ACHN (cell line): ENCODE measurements around the gene HIF1AN.
A peak's percentile ranks its signal among the peaks of the same experiment; 100 is the strongest.

Experiments
- DNase-seq: peaks from one replicate; pipeline ENCODE4 v3.0.0-alpha.2; 2015
- in situ Hi-C: cut with HindIII; loops from 2 replicates; pipeline ENCODE4 v1.10.0; 2017; ENCODE audit warnings: low sequenced_read_pairs, low pct_ligation_motif_present, low pct_unique_long_range_greater_than_20kb

HIF1AN gene

DNA sequence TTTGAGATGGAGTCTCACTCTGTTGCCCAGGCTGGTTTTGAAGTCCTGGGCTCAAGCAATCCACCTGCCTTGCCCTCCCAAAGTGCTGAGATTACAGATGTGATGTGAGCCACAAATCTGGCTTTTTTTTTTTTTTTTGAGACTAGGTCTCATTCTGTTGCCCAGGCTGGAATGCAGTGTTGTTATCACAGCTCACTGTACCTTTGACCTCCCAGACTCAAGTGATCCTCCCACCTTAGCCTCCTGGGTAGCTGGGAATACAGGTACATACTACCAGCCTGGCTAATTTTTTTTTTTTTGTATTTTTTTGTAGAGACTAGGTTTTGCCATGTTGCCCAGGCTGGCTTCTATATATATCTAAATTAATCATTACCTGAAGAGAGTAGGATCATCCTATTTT, 62.4 kb downstream of the HIF1AN start:
- DNase-seq = no peak
- in situ Hi-C loops = no loop called here

DNA sequence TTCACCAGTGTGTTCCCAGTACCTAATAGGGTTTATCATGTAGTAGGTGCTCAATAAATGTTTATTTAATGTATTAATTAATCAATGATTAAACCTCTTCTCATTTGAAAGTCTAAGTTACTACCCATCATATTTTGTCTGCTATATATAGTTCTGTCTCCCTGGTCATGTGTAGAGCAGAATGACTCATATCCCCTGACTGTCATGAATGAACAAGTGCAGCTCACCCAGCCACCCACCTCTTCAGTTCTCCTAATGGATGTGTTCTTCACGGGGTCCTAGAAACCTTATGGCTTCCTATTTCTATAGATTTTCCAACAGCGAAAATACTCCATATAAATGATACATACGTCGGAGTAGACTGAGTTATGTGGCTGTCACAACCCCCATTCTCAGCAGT, 64.5 kb downstream of the HIF1AN start:
- DNase-seq = peak; percentile 14
- in situ Hi-C loops = no loop called here

DNA sequence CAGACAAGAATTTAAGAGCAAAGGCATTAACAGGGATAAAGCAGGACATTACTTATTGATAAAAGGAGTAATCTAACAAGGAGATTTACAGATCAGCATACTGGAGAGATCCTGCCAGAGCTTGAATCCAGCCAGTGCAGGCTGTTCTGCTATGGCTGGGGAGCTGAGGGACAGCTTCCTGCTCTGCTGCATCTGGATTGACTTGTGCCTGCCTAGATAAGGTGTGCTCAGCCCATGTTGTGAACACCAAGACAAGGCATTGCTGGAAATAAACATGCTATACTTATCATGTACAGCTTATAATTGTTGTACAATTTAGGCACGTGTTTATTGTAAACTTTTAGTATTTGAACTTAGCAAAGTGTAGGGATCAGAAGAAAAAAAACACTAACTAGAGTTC, 71.7 kb downstream of the HIF1AN start:
- no peak for DNase-seq
- in situ Hi-C loops = no loop called here
